Measurements from ENCODE around the gene CBX3.

DNA sequence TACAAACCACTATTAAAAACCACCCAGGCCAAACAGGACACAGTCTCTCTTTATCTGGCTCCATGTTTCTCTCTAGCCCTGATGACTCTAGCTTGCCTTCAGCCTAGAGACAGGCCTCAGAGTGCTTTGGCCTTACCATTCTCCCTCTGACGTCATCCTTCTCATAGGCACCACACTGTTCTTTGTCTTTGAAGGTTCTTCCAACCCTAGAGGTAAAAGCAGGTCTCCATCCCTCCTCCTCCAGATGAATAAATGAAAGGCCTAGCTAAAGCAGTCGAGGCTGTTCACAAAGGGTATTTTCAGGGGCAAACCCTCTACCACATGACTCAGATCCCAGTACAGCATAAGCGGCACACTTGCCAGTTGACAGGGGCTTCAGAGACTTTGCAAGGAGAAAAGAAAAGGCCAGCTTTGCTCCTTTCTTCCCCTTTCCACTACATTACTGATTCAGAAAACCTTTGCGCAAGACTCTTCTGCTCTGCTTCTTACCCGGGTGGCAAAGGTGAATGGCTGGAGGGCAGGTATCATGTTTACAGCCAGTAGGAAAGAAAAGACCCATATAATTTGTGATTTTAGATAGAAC, 34.8 kb upstream of the CBX3 start:
- TF ChIP-seq, protein P1, sequence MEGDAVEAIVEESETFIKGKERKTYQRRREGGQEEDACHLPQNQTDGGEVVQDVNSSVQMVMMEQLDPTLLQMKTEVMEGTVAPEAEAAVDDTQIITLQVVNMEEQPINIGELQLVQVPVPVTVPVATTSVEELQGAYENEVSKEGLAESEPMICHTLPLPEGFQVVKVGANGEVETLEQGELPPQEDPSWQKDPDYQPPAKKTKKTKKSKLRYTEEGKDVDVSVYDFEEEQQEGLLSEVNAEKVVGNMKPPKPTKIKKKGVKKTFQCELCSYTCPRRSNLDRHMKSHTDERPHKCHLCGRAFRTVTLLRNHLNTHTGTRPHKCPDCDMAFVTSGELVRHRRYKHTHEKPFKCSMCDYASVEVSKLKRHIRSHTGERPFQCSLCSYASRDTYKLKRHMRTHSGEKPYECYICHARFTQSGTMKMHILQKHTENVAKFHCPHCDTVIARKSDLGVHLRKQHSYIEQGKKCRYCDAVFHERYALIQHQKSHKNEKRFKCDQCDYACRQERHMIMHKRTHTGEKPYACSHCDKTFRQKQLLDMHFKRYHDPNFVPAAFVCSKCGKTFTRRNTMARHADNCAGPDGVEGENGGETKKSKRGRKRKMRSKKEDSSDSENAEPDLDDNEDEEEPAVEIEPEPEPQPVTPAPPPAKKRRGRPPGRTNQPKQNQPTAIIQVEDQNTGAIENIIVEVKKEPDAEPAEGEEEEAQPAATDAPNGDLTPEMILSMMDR (conservative IDR thresholded peaks at IDR 0.05): no peak
- TF ChIP-seq EZH2 (IDR thresholded peaks at IDR 0.05; ENCODE audit: low read depth): no peak

Data from PC-9 (cell line).